GM12865 (cell line): ENCODE results near the gene WRAP73.

Experiments
- DNase-seq: peaks from one replicate; pipeline ENCODE4 v3.0.0; 2010; ENCODE audit warnings: low read depth
- H3K4me3 ChIP-seq: 2 replicates; pipeline ENCODE4 v1.5.1; 2011; ENCODE audit warnings: mild to moderate bottlenecking, low read depth, low read length, control low read depth
- TF ChIP-seq, protein P1 (sequence below): IDR thresholded peaks from 2 replicates; pipeline ENCODE4 v1.5.1; 2011; ENCODE audit warnings: low read length, control low read depth, low read depth, inconsistent platforms; ENCODE audit not compliant: insufficient read depth; ENCODE audit errors: missing control alignments

The WRAP73 gene

GRCh38 chr1:3672231-3672970, 22.5 kb upstream of the WRAP73 start:
- H3K4me3 ChIP-seq: peak overlapping the region; percentile 75
- TF ChIP-seq, protein P1, sequence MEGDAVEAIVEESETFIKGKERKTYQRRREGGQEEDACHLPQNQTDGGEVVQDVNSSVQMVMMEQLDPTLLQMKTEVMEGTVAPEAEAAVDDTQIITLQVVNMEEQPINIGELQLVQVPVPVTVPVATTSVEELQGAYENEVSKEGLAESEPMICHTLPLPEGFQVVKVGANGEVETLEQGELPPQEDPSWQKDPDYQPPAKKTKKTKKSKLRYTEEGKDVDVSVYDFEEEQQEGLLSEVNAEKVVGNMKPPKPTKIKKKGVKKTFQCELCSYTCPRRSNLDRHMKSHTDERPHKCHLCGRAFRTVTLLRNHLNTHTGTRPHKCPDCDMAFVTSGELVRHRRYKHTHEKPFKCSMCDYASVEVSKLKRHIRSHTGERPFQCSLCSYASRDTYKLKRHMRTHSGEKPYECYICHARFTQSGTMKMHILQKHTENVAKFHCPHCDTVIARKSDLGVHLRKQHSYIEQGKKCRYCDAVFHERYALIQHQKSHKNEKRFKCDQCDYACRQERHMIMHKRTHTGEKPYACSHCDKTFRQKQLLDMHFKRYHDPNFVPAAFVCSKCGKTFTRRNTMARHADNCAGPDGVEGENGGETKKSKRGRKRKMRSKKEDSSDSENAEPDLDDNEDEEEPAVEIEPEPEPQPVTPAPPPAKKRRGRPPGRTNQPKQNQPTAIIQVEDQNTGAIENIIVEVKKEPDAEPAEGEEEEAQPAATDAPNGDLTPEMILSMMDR: no peak
- peak; percentile 81 for DNase-seq

- TF ChIP-seq, protein P1: no peak
- DNase-seq: peak; percentile 44
- peak overlapping the region; percentile 75 for H3K4me3 ChIP-seq
Observed at GRCh38 chr1:3671371-3672180, 21.7 kb upstream of the WRAP73 start.

- H3K4me3 ChIP-seq: peak overlapping the region; percentile 75
- no peak for DNase-seq
- TF ChIP-seq, protein P1: no peak
Observed at GRCh38 chr1:3670823-3671265, 20.9 kb upstream of the WRAP73 start.

DNA sequence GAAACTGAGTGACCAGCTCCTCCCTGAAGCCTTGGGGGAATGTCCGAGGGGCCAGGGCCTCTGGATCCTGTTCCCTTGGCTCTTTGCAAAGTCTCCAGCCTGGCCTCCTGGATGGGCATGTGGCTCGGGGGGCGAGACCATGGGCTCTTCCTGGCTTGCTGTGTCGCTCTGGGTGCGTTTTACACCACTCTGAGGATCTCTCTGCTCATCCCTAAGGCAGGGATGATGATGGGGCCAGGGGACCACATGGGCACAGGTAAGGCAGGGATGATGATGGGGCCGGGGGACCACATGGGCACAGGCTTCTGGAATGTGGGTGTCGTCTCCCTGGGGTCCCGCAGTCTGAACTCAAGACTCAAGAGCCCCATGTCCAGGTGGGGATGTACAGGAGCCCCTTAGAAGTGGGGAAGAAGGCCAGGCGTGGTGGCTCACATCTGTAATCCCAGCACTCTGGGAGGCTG, 20.1 kb upstream of the WRAP73 start:
- DNase-seq: no peak
- TF ChIP-seq, protein P1: no peak
- H3K4me3 ChIP-seq: no peak overlapping the region

DNA sequence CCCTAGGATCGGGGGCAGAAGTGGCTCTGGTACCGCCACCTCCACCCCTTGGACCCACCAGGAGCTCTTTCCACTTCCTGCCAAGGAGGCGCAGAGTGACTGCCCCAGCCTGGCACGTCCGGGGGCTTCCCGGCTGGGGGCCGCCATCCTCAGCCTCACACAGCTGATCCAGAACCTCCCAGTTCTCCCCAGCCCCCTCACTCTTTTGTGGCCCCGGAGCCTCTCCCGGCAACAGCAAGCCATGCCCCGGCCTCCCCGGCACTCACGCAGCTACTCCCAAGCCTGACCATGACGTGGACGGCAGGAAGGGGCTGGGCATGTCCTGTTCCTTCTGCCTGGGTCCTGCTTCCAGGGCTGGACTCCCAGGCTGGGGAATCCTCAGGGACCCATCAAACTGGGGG, 19.5 kb upstream of the WRAP73 start:
- TF ChIP-seq, protein P1: no peak
- no peak for DNase-seq
- H3K4me3 ChIP-seq: no peak overlapping the region

DNA sequence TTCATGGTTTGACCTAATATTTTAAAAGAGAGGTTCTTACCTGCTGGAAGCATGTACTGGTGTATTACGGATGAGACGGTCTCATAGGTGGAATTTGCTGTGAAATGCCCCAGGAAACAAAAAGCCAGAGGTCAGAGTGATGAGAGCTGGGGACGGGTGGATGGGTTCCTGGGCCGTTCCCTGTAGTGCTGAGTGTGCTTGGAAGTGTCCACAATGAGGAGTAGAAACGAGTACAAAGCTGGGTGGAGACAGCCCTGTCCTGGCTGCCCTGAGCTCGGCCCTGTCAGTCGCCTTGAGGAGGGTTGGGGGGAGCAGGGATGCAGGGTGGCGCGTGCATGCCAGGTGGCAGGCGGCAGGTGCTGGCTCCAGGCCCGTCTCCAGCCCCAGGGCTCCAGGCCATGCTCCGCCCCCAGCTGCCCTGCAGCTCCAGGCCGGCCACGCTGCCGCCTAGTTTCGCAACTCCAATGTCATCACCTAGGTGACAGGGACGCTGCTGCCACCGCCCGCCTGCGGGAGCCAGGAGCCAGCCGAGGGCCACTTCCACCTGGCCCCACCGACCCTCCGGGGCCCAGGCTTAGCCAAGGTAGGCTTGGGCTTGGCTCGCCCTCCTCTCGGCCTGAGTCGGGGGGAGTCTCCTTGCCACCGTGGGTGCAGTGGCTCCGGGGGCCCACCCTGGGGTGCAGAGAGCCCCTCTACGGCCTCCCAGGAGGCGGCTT, 18.8 kb upstream of the WRAP73 start:
- TF ChIP-seq, protein P1: no peak
- no peak for DNase-seq
- no peak overlapping the region for H3K4me3 ChIP-seq
